HG03378 (cell line): ENCODE measurements around the gene PKD2L1.
"Not testable (repeated sequence)": the region's sequence is repeated elsewhere in the genome, so short reads cannot be mapped to it uniquely, and the experiment has no call there.

Source experiments
- ATAC-seq: cut with Tn5 transposase; IDR thresholded peaks from one replicate; pipeline ENCODE4 v1.9.1; 2021; ENCODE audit warnings: mild to moderate bottlenecking, moderate library complexity; ENCODE audit not compliant: unreplicated experiment

Gene PKD2L1

DNA sequence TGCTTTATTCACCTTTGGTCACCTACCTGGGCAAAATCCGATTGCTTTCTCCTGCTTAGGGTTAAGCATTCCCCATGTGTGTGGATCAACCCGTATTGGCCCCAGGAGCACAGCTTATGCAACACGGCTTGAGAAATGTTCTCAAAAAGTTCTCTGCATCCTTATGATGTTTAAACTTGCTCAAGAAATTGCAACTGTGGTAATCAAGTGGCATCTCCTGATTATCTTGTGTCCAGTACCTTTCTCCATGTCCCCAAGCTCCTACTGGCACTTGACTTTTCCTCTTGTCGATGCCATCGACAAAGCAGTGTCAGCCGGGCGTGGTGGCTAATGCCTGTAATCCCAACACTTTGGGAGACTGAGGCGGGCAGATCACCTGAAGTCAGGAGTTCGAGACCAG, 4.7 kb upstream of the PKD2L1 start:
- ATAC-seq, result no peak

DNA sequence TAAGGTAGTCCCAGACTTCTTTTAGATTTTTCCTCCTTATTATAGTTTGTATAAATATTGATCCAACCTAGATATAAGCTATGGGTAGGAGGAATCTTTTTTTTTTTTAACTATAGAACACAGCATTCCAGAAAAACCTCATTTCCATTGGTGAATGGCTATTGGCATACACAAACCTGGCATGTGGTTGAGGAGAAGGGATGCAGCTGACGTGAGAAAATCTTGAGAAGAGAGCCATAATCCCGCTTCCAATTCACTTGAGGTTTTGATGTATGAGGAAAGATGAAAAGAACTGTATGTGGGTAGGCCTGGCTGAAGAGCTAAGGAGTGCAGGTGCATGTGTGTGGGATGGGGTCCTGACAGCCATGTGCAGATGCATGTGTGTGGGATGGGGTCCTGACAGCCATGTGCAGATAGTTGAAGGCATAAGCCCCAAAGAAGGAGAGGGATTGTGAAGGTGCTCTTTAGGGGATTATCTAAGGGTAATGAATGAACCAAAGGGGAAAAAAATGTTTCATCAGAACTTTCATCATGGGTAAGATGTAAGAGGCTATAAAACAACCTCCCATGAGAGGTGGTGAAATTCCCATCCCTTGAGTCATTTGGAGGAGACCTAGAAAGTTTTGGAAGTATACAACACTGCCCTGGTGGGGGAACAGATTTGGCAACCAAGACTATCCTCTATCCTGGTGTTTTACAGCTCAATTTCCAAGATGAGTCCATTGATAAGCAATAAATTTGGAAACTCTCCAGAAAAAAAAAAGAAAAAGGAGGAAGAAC, 3.8 kb upstream of the PKD2L1 start:
- no peak for ATAC-seq

DNA sequence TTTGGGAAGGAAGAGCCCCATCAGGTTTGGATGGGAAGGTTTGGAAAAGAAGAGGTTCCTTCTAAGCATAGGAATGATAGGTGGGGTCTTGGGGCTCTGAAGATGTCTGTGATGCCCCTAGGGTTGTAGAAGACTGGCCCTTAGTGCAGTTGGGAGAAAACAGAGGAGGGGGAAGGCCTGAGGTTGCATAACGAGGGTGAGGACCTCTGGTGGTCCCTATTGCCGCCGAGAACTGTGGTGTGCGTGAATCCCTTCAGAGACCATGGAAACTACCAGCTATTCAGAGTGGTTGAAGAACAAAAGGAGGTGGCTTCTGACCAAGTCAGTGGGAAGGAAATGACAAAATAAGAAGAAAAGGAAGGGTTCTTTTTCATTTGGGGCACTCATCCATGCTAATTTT, 3.1 kb upstream of the PKD2L1 start:
- ATAC-seq, result no peak

DNA sequence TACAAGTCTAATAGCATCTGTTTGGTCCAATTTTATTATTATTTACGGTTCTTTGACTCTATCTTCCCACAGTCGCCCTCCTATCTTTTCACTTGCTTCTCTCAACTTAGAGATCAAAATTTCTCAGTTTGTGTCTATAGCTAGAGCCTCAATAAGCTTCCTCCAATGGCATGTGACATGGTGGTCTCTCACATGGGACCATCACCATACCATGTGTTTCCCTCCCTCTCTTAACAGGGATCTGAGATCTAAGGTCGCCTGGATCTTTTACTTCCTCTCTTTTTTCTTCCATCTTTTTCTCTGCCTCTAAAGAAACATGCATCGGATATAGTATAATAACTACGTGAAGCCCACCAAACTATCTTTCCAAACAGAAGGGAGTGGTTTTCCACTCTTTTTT, 1.8 kb downstream of the PKD2L1 start:
- ATAC-seq, result no peak

DNA sequence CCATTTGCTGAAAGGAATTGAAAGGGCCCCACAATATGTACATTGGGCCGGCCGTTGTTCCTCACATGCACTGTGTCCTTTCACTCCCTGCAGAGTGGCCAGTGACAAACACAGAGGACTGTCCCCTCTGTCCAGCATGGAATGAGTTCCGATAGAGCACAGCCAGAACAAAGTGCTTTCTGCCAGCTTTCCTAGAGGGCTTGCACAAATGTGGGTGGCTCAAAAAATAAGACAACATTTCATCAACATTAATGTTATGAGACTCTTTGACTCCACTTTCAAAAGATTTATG, 2.4 kb downstream of the PKD2L1 start:
- no peak for ATAC-seq

DNA sequence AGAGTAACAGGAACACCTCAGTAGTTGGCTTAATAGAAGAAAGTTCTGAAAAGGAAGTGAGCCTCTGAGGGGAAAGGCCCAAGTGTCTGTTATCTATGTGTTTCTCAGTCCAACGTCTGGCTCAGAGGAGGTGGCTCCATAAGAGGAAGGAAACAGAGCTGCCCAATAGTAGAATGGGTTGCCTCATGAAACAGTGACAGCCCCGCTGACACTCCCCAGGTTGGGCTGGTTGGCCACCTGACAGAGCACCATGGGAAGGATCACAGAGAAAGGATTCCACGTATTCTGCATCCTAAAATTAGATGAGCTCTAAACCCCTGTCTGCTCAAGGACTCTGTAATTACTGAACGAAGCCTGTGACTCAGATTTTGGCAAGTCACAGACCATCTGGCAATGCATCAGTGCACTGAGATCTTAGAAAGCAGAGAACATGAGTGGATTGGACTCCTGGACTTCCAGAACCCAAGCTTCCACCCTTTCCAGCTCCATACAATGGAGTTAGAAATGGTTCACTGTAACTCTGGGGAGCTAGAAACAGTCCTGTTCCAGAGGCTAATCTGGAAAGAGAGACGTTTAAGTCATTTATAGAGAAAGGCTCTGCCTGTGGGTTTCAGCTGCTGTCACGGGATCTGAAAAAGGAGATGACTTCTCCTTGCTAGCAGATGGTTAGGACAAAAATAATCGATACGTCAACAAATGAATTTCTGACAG, 2.9 kb downstream of the PKD2L1 start:
- peak; percentile 96 for ATAC-seq

DNA sequence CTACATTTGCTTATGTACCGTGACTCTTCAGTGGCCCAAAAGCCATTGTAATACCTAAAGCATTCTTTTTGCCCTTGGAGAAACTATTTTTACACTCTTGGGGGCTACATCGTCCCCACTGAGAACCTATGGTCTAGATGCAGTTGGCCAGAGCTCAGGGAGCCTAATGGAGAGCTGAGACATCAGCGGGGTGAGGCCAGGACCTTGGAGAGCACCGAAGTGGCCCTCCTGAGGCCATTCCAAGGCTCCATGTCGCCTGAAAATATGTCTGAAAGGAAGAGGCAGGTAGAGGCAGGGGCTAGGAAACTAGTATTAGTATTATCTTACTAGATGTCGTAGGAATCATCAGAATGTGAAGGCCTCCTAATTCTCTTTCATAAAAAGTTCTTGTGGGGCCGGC, 4.9 kb downstream of the PKD2L1 start:
- no peak for ATAC-seq

DNA sequence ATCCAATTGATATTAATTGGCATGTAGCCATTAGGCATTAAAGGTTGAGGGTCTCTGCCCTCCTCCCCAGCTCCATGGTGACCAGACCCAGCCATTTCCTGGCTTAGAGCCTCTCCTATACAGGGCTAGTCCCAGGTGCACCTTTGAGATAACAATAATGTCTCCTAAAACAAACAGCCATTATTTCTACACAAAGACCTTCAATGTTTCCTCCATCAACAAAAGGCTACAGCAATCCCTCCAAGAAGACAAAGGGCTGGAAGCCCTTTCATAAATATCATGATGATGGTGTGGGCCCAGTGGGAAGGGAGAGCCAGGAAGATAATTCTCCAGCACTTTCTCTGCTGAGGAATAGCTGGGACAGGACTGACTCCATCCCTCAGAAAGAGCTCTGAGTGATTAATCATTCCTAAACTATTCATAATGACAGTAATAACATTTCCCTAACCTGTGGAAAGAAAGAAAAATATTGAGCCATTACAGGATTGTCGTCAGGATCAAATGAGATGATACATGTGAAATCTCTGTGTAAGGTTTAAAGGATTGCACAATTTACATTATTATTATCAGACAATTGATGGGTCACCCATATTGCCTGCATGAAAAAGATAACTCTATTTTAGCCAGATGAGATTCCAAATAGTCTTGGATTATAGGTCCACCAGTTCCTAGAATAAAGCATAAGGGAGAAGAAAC, 10.2 kb downstream of the PKD2L1 start:
- no peak for ATAC-seq

DNA sequence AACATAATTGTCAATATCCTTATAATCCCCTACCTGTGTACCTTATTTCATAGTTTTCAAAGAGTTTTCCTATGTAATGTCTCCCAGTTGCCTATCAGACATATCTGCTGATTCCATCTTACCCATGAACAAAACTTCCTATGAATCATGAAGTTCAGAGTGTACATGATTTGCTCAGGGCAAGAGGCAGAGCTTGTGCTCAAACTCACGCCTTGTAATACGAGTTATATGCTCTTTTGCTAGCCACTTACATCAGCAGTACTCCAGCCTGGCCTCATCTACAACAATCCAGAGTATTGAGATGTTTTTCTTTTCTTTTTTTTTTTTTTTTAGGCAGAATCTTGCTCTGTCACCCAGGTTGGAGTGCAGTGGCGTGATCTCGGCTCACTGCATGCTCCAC, 11.8 kb downstream of the PKD2L1 start:
- ATAC-seq, result no peak

DNA sequence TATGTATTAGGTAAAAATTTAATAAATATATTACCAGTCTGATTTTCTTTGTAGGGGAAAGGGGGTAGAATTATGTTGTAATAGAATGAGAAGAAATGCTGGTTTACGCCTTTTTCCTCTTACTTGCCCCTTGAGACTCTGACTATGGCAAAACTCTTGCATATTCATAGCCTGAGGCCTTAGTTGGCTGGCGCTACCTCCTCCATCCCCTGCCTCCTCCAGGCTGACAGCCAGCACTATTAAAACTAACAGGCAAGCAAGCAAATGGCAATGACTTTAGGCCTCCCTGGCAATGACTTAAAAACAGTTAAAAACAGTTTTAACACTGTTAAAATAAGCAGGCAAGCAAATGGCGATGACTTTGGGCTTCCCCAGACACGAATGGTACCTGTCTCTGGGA, 14.4 kb downstream of the PKD2L1 start:
- ATAC-seq, result no peak

DNA sequence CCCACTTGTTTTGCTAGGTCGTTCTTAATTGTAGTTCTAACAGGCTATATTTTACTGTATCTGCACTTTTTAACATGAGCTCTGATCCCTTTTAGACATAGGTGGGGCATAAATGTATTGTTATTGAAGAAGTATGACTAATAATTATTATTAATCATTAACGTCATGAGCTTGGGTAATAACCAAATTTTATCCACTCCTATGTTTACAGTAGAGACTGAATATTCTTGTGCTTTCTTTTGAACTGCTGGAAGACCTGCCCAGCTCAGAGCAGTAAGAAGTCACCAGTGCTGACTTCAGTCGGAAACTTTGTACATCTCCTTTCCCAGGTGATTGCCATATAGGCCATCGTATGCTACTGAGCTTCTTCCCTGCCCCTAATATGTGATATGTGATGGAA, 18.7 kb downstream of the PKD2L1 start:
- ATAC-seq, result no peak

DNA sequence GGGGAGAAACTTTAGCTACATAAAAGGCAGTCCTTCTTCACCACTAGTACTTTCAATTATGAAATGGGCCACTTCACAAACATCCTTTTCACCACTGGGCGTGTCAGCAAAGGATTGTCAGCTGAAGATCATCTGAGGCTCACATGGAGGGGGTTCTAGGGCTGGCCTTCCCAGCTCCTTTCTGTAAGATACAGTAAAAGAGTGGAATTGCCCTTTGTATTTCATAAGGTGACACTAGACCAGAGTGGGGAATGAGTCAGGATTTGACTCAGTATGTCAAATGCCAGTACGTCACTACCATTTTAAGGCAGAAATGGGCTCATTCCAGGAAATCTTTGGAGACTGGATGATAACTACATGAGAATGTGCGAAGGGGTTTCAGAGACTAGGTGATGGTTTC, 22.3 kb downstream of the PKD2L1 start:
- ATAC-seq, result no peak

DNA sequence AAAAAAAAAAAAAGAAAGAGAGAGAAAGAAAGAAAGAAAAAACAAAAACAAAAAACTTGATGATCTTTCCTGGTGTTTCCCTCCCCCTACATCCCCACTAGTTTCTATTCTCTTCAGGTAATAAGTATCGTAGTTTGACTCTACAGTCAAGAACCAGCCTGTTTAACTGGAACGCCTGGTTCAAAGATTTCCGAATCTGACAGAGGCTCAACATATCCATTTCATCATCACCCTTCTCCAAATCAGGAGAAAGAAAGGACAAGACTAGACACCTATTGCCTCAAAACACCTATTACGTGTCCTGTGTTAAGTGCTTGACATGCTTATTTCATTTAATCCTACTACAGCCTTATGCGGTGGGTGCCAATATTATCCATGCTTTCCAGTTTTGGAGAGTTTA, 23.2 kb downstream of the PKD2L1 start:
- no peak for ATAC-seq

DNA sequence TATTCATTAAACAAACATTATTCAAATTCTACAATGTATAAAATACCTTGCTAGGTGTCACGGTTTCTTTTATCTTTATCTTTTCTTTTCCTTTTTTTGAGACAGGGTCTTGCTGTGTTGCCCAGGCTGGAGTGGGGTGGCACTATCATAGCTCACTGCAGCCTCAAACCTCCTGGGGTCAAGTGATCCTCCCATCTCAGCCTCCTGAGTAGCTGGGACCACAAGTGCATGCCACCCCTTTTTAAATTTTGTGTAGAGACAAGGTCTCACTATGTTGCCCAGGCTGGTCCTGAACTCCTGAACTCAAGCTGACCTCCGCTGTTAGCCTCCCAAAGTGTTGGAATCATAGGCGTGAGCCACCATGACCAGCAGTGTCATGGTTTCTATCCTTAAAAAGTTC, 25.6 kb downstream of the PKD2L1 start:
- ATAC-seq, result no peak

DNA sequence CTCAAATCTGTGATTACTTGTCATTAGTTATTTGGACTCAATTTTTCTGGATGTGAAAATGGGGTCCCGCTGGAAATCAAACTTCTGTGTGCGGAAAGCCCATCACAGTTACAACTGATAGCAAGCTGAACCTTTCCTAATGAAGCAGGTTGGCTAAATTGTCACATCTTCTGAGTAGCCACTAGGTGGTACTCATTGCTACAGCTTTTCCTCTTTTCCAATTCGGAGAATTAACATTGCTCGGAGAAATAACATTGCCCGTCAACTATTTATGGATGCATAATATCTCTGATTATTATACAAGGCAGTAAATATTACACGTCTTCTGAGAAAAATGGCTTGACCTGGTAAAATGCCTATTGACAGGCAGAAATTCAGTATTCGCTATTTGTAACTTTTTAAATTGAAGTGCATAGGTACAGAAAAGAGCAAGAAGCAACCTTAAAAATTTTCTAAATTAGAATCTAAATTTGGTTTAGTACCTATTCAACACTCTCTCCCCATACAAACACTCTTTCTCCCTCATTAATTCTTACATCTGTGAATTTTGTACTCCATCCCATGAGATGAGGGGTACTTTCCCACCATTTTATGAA, 26.2 kb downstream of the PKD2L1 start:
- no peak for ATAC-seq

DNA sequence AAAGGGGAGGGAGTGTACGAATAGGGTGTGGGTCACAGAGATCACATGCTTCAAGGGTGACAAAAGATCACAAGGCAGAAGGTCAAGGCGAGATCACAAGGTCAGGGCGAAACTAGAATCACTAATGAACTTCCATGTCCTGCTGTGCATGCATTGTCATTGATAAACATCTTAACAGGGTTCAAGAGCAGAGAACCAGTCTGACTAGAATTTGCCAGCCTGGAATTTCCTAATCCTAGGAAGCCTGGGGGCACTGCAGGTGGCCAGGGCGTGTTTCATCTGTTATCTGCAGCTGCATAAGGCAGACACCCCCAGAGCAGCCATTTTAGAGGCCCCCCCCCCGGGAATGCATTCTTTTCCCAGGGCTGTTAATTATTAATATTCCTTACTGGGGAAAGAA, 28.9 kb downstream of the PKD2L1 start:
- ATAC-seq, result not testable (repeated sequence)

DNA sequence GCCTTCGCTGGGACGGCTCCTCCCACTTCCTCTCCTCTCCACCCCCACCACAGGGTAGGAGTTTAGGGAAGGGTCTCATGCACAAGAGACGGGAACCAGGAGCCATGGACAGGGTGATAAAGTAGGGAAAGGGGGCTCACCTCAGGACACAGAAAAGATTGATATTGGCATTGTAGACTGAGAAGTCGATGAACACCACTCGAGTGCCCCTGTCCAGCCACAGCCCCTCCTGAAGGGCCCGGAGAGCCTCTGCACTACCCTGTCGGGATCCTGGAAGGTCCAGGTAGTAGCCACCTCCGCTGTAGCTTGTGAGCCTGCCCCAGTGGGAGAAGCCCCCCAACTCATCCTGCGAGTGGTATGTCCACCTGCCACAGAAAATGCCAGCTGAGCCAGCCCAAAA, 32.8 kb downstream of the PKD2L1 start:
- no peak for ATAC-seq

DNA sequence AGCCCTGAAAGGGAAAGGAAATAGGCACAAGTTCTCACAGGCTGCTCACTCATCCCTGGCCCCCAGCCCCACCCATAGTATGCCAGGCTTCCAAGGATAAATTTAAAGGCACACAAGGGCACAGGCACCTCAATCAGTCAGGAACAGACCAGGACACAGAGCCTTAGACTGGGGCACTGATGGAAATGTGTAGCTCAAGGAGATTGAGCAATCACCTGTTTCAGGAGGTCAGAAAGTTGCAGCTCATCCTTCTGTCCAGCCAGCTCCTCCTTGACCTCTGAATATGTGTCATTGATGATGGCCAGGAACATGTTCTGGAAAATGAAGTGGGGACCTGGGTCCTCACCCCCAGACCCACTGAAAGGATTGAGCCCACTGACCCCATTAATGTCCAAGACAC, 37.0 kb downstream of the PKD2L1 start:
- ATAC-seq, result no peak

DNA sequence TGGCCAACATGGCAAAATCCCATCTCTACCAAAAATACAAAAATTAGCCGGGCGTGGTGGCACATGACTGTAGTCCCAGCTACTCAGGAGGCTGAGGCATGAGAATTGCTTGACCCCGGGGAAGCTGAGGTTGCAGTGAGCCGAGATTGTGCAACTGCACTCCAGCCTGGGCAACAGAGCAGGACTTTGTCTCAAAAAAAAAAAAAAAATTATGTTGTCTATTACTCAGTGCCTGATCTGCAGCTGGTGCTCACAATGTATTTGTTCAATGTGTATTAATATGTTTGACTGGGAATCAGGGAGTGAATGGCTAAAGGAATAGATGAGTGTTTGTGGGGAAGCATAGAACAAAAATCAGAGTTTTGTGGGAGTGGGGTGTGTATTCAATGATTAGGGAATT, 37.7 kb downstream of the PKD2L1 start:
- not testable (repeated sequence) for ATAC-seq

DNA sequence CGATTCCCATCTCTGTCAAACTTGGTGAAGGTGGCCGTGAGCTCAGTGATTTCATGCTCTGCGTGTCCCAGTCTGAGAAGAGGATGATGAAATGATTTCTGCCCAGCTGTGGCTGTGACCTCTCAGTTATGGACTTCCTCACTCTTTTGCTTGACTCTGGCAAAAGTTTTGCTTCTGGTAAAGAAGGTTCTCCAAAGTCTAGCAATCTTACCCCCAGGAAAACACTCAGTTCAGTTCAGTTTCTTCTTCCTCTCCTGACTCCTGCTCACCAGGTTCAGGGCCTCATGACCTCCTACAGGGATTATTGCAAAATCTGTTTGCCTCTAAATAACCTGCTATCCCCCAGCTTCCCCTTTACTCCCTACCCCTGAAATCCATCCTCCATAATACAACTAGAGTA, 38.7 kb downstream of the PKD2L1 start:
- ATAC-seq, result no peak

DNA sequence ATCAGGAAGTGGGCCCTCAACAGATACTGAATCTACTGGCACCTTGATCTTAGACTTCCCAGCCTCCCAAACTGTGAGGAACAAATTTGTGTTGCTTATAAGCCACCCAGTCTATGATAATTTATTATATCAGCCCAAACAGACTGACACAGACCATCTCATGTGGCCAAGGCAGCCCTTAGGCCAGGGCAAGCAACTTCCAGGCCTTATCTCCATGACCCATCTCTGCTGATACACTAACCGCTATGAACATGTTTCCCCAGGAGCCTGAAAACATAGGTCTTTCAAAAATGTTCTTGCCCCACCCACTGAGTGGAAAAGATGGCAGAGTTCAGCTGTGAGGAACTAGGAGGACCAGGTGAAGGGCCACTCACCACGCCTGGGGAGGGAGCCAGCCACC, 40.4 kb downstream of the PKD2L1 start:
- ATAC-seq, result no peak

DNA sequence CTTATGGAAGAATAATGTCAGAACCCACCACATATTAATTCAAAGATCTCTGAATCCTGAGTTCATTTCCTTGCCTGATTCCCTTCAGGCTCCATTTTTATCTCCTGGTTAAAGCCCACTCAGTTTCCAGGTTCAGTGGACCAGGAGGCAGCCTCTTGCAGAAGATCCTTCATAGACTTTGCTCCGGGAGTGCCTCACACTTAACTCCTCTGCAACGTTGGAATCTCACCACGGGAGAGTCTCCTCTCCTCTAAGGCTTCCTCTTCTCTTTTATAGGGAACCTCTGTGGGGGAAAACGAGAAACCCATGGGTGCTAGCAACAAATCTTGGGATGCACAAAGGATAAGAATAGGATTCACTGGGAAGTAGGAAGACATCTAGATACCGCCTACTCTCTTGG, 41.8 kb downstream of the PKD2L1 start:
- no peak for ATAC-seq
